Measurements from ENCODE around the gene BCL6B.

The BCL6B gene

DNA sequence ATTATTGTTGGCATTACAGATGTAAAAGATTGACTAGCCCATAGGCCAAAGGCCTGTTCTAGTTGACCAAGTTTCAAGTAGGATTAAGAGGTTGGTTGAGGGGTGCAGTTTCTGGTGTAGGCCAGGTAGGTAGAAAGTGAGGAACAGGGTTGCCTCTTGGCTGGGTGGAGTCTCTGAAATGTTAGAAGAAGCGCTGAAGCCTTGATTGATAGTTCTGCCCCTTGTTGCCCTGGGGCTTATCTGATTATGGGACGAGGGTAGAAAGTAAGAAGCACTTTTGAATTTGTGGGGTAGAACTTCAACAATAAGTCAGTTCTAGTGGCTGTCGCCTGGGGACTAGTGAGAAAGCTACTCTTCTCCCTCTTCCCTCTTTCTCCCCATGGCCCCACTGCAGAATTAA is 6.2 kb downstream of the BCL6B start:
- TF ChIP-seq EP300 (IDR thresholded peaks at IDR 0.05; ENCODE audit: borderline replicate concordance) (no peak), ZBTB7A (IDR thresholded peaks at IDR 0.05; ENCODE audit: low read depth) (no peak), CREB1 (IDR thresholded peaks at IDR 0.05; ENCODE audit: low read depth) (no peak), TEAD4 (IDR thresholded peaks at IDR 0.05) (no peak), EGR1 (IDR thresholded peaks at IDR 0.05) (no peak), YY1 (IDR thresholded peaks at IDR 0.05; ENCODE audit: low read depth) (no peak), NFIC (IDR thresholded peaks at IDR 0.05) (no peak), TAF1 (IDR thresholded peaks at IDR 0.05; ENCODE audit: low read depth) (no peak)
- TF ChIP-seq, protein P1, sequence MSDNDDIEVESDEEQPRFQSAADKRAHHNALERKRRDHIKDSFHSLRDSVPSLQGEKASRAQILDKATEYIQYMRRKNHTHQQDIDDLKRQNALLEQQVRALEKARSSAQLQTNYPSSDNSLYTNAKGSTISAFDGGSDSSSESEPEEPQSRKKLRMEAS (IDR thresholded peaks at IDR 0.05), result no peak
- TF ChIP-seq, protein P2, sequence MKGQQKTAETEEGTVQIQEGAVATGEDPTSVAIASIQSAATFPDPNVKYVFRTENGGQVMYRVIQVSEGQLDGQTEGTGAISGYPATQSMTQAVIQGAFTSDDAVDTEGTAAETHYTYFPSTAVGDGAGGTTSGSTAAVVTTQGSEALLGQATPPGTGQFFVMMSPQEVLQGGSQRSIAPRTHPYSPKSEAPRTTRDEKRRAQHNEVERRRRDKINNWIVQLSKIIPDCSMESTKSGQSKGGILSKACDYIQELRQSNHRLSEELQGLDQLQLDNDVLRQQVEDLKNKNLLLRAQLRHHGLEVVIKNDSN (IDR thresholded peaks at IDR 0.05), result no peak
- TF ChIP-seq, protein P3, sequence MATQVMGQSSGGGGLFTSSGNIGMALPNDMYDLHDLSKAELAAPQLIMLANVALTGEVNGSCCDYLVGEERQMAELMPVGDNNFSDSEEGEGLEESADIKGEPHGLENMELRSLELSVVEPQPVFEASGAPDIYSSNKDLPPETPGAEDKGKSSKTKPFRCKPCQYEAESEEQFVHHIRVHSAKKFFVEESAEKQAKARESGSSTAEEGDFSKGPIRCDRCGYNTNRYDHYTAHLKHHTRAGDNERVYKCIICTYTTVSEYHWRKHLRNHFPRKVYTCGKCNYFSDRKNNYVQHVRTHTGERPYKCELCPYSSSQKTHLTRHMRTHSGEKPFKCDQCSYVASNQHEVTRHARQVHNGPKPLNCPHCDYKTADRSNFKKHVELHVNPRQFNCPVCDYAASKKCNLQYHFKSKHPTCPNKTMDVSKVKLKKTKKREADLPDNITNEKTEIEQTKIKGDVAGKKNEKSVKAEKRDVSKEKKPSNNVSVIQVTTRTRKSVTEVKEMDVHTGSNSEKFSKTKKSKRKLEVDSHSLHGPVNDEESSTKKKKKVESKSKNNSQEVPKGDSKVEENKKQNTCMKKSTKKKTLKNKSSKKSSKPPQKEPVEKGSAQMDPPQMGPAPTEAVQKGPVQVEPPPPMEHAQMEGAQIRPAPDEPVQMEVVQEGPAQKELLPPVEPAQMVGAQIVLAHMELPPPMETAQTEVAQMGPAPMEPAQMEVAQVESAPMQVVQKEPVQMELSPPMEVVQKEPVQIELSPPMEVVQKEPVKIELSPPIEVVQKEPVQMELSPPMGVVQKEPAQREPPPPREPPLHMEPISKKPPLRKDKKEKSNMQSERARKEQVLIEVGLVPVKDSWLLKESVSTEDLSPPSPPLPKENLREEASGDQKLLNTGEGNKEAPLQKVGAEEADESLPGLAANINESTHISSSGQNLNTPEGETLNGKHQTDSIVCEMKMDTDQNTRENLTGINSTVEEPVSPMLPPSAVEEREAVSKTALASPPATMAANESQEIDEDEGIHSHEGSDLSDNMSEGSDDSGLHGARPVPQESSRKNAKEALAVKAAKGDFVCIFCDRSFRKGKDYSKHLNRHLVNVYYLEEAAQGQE (IDR thresholded peaks at IDR 0.05; ENCODE audit: low read depth), result no peak

DNA sequence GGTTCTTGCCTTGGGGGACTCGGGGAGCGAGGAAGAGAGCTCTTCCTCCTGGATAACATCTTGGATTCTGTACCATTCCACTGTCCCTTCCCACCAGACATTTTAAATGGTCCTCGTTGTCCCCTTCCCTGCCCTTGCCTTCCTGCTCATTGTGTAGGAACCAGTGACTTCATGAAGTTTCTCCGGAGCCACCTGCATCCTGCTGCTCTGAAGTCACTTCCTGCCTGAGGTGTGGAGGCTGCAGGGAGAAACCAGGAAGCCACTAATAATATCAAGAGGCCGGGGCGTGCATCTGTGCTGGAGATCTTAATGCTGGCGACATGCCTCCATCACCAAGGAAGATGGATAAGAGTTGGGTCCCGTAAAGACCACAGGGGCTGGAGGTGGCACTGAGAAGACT is 6.8 kb downstream of the BCL6B start:
- TF ChIP-seq, protein P3 (IDR thresholded peaks at IDR 0.05; ENCODE audit: low read depth), result no peak
- TF ChIP-seq FOXM1 (IDR thresholded peaks at IDR 0.05; ENCODE audit: borderline replicate concordance, low read depth) (no peak), CREB1 (IDR thresholded peaks at IDR 0.05; ENCODE audit: low read depth) (no peak), EP300 (IDR thresholded peaks at IDR 0.05; ENCODE audit: borderline replicate concordance) (no peak), RAD21 (IDR thresholded peaks at IDR 0.05; ENCODE audit: low read depth) (no peak), CEBPB (IDR thresholded peaks at IDR 0.05) (no peak), EGR1 (IDR thresholded peaks at IDR 0.05) (no peak), NFIC (IDR thresholded peaks at IDR 0.05) (no peak), ZBTB7A (IDR thresholded peaks at IDR 0.05; ENCODE audit: low read depth) (no peak), YY1 (IDR thresholded peaks at IDR 0.05; ENCODE audit: low read depth) (no peak), TAF1 (IDR thresholded peaks at IDR 0.05; ENCODE audit: low read depth) (no peak), TEAD4 (IDR thresholded peaks at IDR 0.05) (no peak), TCF12 (IDR thresholded peaks at IDR 0.05; ENCODE audit: low read depth) (no peak)
- TF ChIP-seq, protein P2 (IDR thresholded peaks at IDR 0.05), result no peak
- TF ChIP-seq, protein P1 (IDR thresholded peaks at IDR 0.05), result no peak

DNA sequence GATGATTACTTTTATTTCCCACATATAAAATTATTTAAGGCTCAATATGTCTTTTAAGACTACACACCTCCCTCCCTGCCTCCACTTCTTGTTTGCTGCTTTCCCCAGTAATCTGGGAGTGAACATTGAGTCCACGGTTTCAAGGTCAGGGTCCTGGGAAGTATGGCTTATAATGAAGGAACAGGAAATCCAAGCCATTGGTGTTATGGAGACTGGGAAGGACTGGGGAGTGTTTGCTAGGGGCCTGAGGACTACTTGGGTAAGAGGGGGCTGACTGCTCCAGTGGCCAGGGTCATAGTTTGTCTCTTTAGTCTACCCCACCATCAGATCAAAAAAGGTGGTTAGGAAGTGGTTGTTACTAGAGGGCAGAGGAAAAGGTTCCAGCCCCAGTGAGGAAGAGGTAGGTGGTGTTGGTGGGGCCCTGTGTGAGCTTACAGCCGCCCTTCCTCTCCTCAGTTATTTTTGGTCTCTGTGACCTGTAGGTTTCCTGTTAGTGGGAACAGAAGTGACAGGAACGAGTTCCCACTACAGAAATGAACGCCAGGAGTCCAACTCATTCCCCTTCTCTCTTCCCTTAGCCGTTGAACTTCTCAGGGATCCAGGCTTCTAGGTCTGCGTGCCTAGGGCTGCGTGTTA is 12.2 kb downstream of the BCL6B start:
- TF ChIP-seq, protein P3 (IDR thresholded peaks at IDR 0.05; ENCODE audit: low read depth), result no peak

DNA sequence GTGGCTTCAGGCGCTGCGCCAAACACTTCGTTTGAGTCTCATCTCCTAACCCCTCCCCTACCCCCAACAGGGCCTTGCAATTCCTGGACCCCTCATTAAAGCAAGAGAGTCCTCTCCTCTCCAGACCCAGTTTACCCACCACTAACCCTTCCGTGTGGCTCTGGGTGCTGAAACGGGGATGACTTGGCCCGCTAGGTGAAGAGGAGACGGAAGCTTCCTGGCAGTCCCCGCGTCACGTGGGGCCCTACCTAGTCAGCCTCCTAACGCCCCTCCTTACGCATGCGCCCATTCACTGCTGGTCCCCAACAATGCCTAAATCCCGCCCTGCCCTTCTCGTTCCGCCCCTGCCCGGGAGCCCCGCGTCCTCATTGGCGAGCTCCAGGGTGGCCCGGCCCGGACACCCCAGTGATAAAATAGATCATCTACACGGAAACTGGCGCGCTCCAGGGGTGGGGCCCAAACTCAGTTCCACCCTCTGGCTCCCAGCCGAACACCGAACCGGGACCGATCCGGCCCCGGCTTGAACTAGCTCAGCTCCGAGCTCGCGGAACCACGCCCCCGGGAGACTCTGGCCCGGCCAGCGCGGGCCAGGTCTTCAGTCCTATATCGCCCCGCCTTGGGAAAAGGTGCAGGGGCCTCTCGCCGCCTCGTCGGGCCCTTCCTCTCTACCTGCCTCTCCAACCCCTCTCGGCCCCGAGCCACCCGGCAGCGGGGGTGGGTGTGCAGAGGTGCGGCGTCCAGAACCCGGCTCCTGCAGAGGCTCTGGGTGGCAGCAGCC is 12.9 kb downstream of the BCL6B start, which contains the start of gene SLC16A13:
TSS of gene SLC16A13 (plus strand) at position 425 of the 778 bp plus-strand sequence. CDS start 368 bp downstream, outside the sequence.
- peak; percentile 50; the same call in 1 of the 2 replicates for TF ChIP-seq TCF12 (IDR thresholded peaks at IDR 0.05; ENCODE audit: low read depth)
- TF ChIP-seq YY1 (IDR thresholded peaks at IDR 0.05; ENCODE audit: low read depth), result no peak
- no peak for TF ChIP-seq FOXM1 (IDR thresholded peaks at IDR 0.05; ENCODE audit: borderline replicate concordance, low read depth)
- TF ChIP-seq, protein P2 (IDR thresholded peaks at IDR 0.05), result peak; percentile 100
- no peak for TF ChIP-seq RAD21 (IDR thresholded peaks at IDR 0.05; ENCODE audit: low read depth)
- TF ChIP-seq CREB1 (IDR thresholded peaks at IDR 0.05; ENCODE audit: low read depth), result no peak; the same call in 1 of the 2 replicates
- no peak for TF ChIP-seq EP300 (IDR thresholded peaks at IDR 0.05; ENCODE audit: borderline replicate concordance)
- TF ChIP-seq CEBPB (IDR thresholded peaks at IDR 0.05), result no peak
- 0 out of 2 replicates have a peak, but pooled peaks have one; percentile 11 for TF ChIP-seq EGR1 (IDR thresholded peaks at IDR 0.05)
- TF ChIP-seq ZBTB7A (IDR thresholded peaks at IDR 0.05; ENCODE audit: low read depth), result no peak; the same call in 1 of the 2 replicates
- TF ChIP-seq, protein P1 (IDR thresholded peaks at IDR 0.05), result peak; percentile 77
- TF ChIP-seq, protein P3 (IDR thresholded peaks at IDR 0.05; ENCODE audit: low read depth), result no peak
- TF ChIP-seq TEAD4 (IDR thresholded peaks at IDR 0.05), result no peak
- peak; percentile 70 for TF ChIP-seq TAF1 (IDR thresholded peaks at IDR 0.05; ENCODE audit: low read depth)
- peak; percentile 50 for TF ChIP-seq NFIC (IDR thresholded peaks at IDR 0.05)

Measured in Ishikawa (cell line).